CD4-positive, CD25-positive, alpha-beta regulatory T cell (primary cell): ENCODE data around the gene CYP17A1. TPM values are rescaled to one million over a fixed set of nuclear protein-coding genes. Genes with fewer than 3 reads are reported as not detected.

ENCODE experiments used
- ATAC-seq, 2 donors: fragments of 150-1000 bp; cut with Tn5 transposase; one replicate each; pipeline ENCODE4 v1.10.0; 2021; ENCODE audit warnings: low read depth in 2 of 2, moderate number of reproducible peaks in 2 of 2, moderate library complexity in 1 of 2
- DNase-seq, 3 donors: peaks; one replicate each; pipeline versions ENCODE4 v3.0.0 to v3.0.0-alpha.2; 2012 to 2022; ENCODE audit warnings: mixed read lengths in 1 of 3
- H3K27ac ChIP-seq: one replicate; pipeline ENCODE4 v1.7.0; 2013; ENCODE audit warnings: mild to moderate bottlenecking, low read length; ENCODE audit not compliant: insufficient read depth, poor library complexity, severe bottlenecking
- H3K27me3 ChIP-seq: one replicate; pipeline ENCODE4 v1.7.0; 2013; ENCODE audit warnings: low read length; ENCODE audit not compliant: control insufficient read depth, insufficient read depth
- H3K36me3 ChIP-seq: one replicate; pipeline ENCODE4 v1.7.0; 2013; ENCODE audit warnings: mild to moderate bottlenecking, low read length, moderate library complexity; ENCODE audit not compliant: control insufficient read depth, insufficient read depth
- H3K4me1 ChIP-seq: 2 replicates; pipeline ENCODE4 v1.7.0; 2013; ENCODE audit warnings: mild to moderate bottlenecking, low read length; ENCODE audit not compliant: insufficient read depth, control insufficient read depth, poor library complexity, severe bottlenecking
- H3K4me3 ChIP-seq: one replicate; pipeline ENCODE4 v1.7.0; 2013; ENCODE audit warnings: low read depth, mild to moderate bottlenecking, low read length, moderate library complexity
- H3K9me3 ChIP-seq, 2 experiments: 1 replicate in 1 of 2; 2 replicates in 1 of 2; pipeline ENCODE4 v1.7.0; 2013; ENCODE audit warnings: low read length in 2 of 2, mild to moderate bottlenecking in 1 of 2, moderate library complexity in 1 of 2; ENCODE audit not compliant: control insufficient read depth in 2 of 2
- H3K27ac Mint-ChIP-seq, 3 donors: one replicate each; pipeline ENCODE4 v1.8.0; 2020 to 2022; ENCODE audit warnings: mild to moderate bottlenecking in 3 of 3, mixed read lengths in 3 of 3, moderate library complexity in 2 of 3
- H3K27me3 Mint-ChIP-seq: one replicate; pipeline ENCODE4 v1.8.0; 2022; ENCODE audit warnings: mild to moderate bottlenecking, mixed read lengths
- H3K36me3 Mint-ChIP-seq: one replicate; pipeline ENCODE4 v1.8.0; 2020; ENCODE audit warnings: mixed read lengths
- H3K4me1 Mint-ChIP-seq, 4 donors: one replicate each; pipeline ENCODE4 v1.8.0; 2020 to 2022; ENCODE audit warnings: mixed read lengths in 4 of 4, mild to moderate bottlenecking in 1 of 4
- H3K4me3 Mint-ChIP-seq, 4 donors: one replicate each; pipeline ENCODE4 v1.8.0; 2020 to 2022; ENCODE audit warnings: mild to moderate bottlenecking in 4 of 4, mixed read lengths in 4 of 4, moderate library complexity in 3 of 4
- H3K9me3 Mint-ChIP-seq, 7 donors: one replicate each; pipeline ENCODE4 v1.8.0; 2020 to 2022; ENCODE audit warnings: mixed read lengths in 7 of 7, mild to moderate bottlenecking in 3 of 7, moderate library complexity in 2 of 7
- polyA plus RNA-seq, 4 donors: library from polyadenylated mRNA; unstranded; fragments of 300-500 nt; fragmentation: Illumina TruSeq; gene quantifications; one replicate each; pipeline ENCODE4 v1.2.3, GENCODE V29; 2021
- total RNA-seq: library from RNA; stranded (reverse); gene quantifications from one replicate; pipeline ENCODE4 v1.2.3, GENCODE V29; 2022

Gene CYP17A1
- total RNA-seq (not detected), polyA plus RNA-seq (not detected)

GRCh38 chr10:102837230-102837721 is at the start of gene CYP17A1:
Gene CYP17A1 (minus strand): TSS chr10:102837413. CDS start chr10:102837361, 52 bp downstream.
- H3K36me3 ChIP-seq, result no peaks in the 10 kb centered on the region

GRCh38 chr10:102880256-102880655 is 43.0 kb upstream of the CYP17A1 start:
- Mint-ChIP-seq H3K9me3 (peaks cover 0 to 1% (median 0%) of the 10 kb centered on the region in 7 donors), H3K4me1 (no peaks in the 10 kb centered on the region), H3K36me3 (peaks cover 2% of the 10 kb centered on the region), H3K4me3 (no peak overlapping the region), H3K27me3 (no peaks in the 10 kb centered on the region), H3K27ac (no peak overlapping the region)
- Histone ChIP-seq H3K4me1 (no peaks in the 10 kb centered on the region), H3K27me3 (no peaks in the 10 kb centered on the region), H3K9me3 (no peaks in the 10 kb centered on the region), H3K4me3 (no peak overlapping the region), H3K36me3 (no peaks in the 10 kb centered on the region), H3K27ac (no peak overlapping the region)
- DNase-seq (no peak), ATAC-seq (no peak)

More at GRCh38 chr10:102837230-102837721, at the start of gene CYP17A1:
- DNase-seq, result no peak
- Histone ChIP-seq H3K27ac (no peak within 1 kb of the TSS), H3K9me3 (no peaks in the 10 kb centered on the region), H3K4me3 (no peak within 1 kb of the TSS), H3K4me1 (no peaks in the 10 kb centered on the region), H3K27me3 (no peaks in the 10 kb centered on the region)
- Mint-ChIP-seq H3K4me3 (no peak within 1 kb of the TSS), H3K27ac (peak within 1 kb of the TSS in 1 of 3 donors; percentile 80), H3K9me3 (peaks cover 0 to 14% (median 2%) of the 10 kb centered on the region in 7 donors), H3K4me1 (peaks cover 0 to 2% (median 0%) of the 10 kb centered on the region in 4 donors), H3K27me3 (peaks cover 39% of the 10 kb centered on the region), H3K36me3 (peaks cover 5% of the 10 kb centered on the region)
- no peak for ATAC-seq

- H3K36me3 ChIP-seq, result no peaks in the 10 kb centered on the region
- Mint-ChIP-seq H3K4me3 (no peak overlapping the region), H3K36me3 (peaks cover 2% of the 10 kb centered on the region), H3K4me1 (no peaks in the 10 kb centered on the region), H3K9me3 (peaks cover 0 to 1% (median 0%) of the 10 kb centered on the region in 7 donors), H3K27me3 (no peaks in the 10 kb centered on the region), H3K27ac (no peak overlapping the region)
- no peaks in the 10 kb centered on the region for H3K4me1 ChIP-seq
- ATAC-seq (no peak), DNase-seq (no peak)
- no peaks in the 10 kb centered on the region for H3K27me3 ChIP-seq
- H3K27ac ChIP-seq, result no peak overlapping the region
- no peaks in the 10 kb centered on the region for H3K9me3 ChIP-seq
- H3K4me3 ChIP-seq, result no peak overlapping the region
Measured at GRCh38 chr10:102878629-102879028, 41.4 kb upstream of the CYP17A1 start.

- Mint-ChIP-seq H3K9me3 (peaks cover 0 to 1% (median 0%) of the 10 kb centered on the region in 7 donors), H3K4me1 (no peaks in the 10 kb centered on the region), H3K27ac (no peak overlapping the region), H3K27me3 (no peaks in the 10 kb centered on the region), H3K36me3 (peaks cover 2% of the 10 kb centered on the region), H3K4me3 (no peak overlapping the region)
- no peaks in the 10 kb centered on the region for H3K36me3 ChIP-seq
- H3K27ac ChIP-seq, result no peak overlapping the region
- H3K4me3 ChIP-seq, result no peak overlapping the region
- ATAC-seq, result no peak
- H3K9me3 ChIP-seq, result no peaks in the 10 kb centered on the region
- no peaks in the 10 kb centered on the region for H3K4me1 ChIP-seq
- no peak for DNase-seq
- no peaks in the 10 kb centered on the region for H3K27me3 ChIP-seq
Measured at GRCh38 chr10:102876747-102877153, 39.5 kb upstream of the CYP17A1 start.

GRCh38 chr10:102872163-102872562 is 35.0 kb upstream of the CYP17A1 start:
- DNase-seq, result no peak
- peaks cover 3 to 8% (median 5%) of the 10 kb centered on the region in 4 donors for H3K4me1 Mint-ChIP-seq
- peaks cover 10% of the 10 kb centered on the region for H3K27me3 ChIP-seq
- peaks cover 18% of the 10 kb centered on the region for H3K27me3 Mint-ChIP-seq
- peaks cover 6% of the 10 kb centered on the region for H3K4me1 ChIP-seq
- ATAC-seq, result no peak
- H3K9me3 Mint-ChIP-seq, result no peaks in the 10 kb centered on the region
- no peak overlapping the region for H3K27ac ChIP-seq
- H3K27ac Mint-ChIP-seq, result no peak overlapping the region
- H3K4me3 Mint-ChIP-seq, result no peak overlapping the region
- no peak overlapping the region for H3K4me3 ChIP-seq
- H3K36me3 ChIP-seq, result no peaks in the 10 kb centered on the region
- H3K36me3 Mint-ChIP-seq, result peaks cover 3% of the 10 kb centered on the region
- H3K9me3 ChIP-seq, result no peaks in the 10 kb centered on the region

- Histone ChIP-seq H3K4me3 (no peak overlapping the region), H3K36me3 (peaks cover under 1% of the 10 kb centered on the region), H3K9me3 (no peaks in the 10 kb centered on the region), H3K27ac (no peak overlapping the region), H3K27me3 (peaks cover 10% of the 10 kb centered on the region), H3K4me1 (peaks cover 6% of the 10 kb centered on the region)
- Mint-ChIP-seq H3K27me3 (peaks cover 18% of the 10 kb centered on the region), H3K9me3 (no peaks in the 10 kb centered on the region), H3K4me1 (peaks cover 3 to 8% (median 5%) of the 10 kb centered on the region in 4 donors), H3K36me3 (peaks cover 3% of the 10 kb centered on the region), H3K4me3 (peak overlapping the region in 2 of 4 donors; percentile 21 to 46), H3K27ac (no peak overlapping the region)
- ATAC-seq, result no peak
- DNase-seq, result no peak
Measured at GRCh38 chr10:102870221-102870620, 33.0 kb upstream of the CYP17A1 start.

GRCh38 chr10:102869258-102870198 is 32.3 kb upstream of the CYP17A1 start, which contains the start of gene AS3MT:
Gene AS3MT (plus strand): TSS chr10:102869470. CDS start chr10:102869593, 123 bp downstream.
- DNase-seq, result peak in 1 of 3 donors; percentile 13
- Histone ChIP-seq H3K4me1 (peaks cover 6% of the 10 kb centered on the region), H3K4me3 (no peak within 1 kb of the TSS), H3K9me3 (no peaks in the 10 kb centered on the region), H3K27me3 (peaks cover 10% of the 10 kb centered on the region), H3K36me3 (peaks cover 3% of the 10 kb centered on the region), H3K27ac (no peak within 1 kb of the TSS)
- no peak within 1 kb of the TSS for H3K27ac Mint-ChIP-seq
- H3K36me3 Mint-ChIP-seq, result peaks cover 3% of the 10 kb centered on the region
- H3K27me3 Mint-ChIP-seq, result peaks cover 18% of the 10 kb centered on the region
- peak in 1 of 2 donors; percentile 20 for ATAC-seq
- H3K4me1 Mint-ChIP-seq, result peaks cover 3 to 8% (median 5%) of the 10 kb centered on the region in 4 donors
- H3K9me3 Mint-ChIP-seq, result no peaks in the 10 kb centered on the region
- H3K4me3 Mint-ChIP-seq, result peak within 1 kb of the TSS in 3 of 4 donors; percentile 21 to 46 (median 45)
